HEK293T (cell line): ENCODE measurements around the gene FAM210B.

Experiments used
- CTCF ChIA-PET: fragments of 350-600 bp; formaldehyde crosslinking; extraction: SDS; loops from one replicate; lab custom pipeline; 2021; ENCODE audit warnings: antibody characterized with exemption, inconsistent platforms; lab: Yijun Ruan, JAX
- POLR2A ChIA-PET: fragments of 350-600 bp; formaldehyde crosslinking; extraction: SDS; loops from one replicate; lab custom pipeline; 2020; ENCODE audit warnings: antibody characterized with exemption, inconsistent platforms; lab: Yijun Ruan, JAX
- DNase-seq: peaks from one replicate; pipeline ENCODE4 v3.0.0; 2012; ENCODE audit warnings: mixed read lengths; ENCODE audit errors: extremely low spot score
- ARNT ChIP-seq: fragments of 450-650 bp; IDR thresholded peaks from 2 replicates; pipeline ENCODE4 v1.6.1; 2017; ENCODE audit warnings: mild to moderate bottlenecking
- BHLHE40 ChIP-seq: fragments of 450-650 bp; IDR thresholded peaks from 2 replicates; pipeline ENCODE4 v1.6.1; 2016; ENCODE audit warnings: mild to moderate bottlenecking, moderate library complexity, borderline replicate concordance
- CTBP1 ChIP-seq: fragments of 450-650 bp; IDR thresholded peaks from 2 replicates; pipeline ENCODE4 v1.6.1; 2016; ENCODE audit warnings: borderline replicate concordance
- ELF4 ChIP-seq: fragments of 450-650 bp; IDR thresholded peaks from 2 replicates; pipeline ENCODE4 v1.6.1; 2017; ENCODE audit warnings: antibody characterized with exemption
- FOXA1 ChIP-seq: fragments of 450-650 bp; IDR thresholded peaks from 2 replicates; pipeline ENCODE4 v1.6.1; 2016; ENCODE audit warnings: mild to moderate bottlenecking
- FOXK2 ChIP-seq: fragments of 450-650 bp; IDR thresholded peaks from 2 replicates; pipeline ENCODE4 v1.6.1; 2016; ENCODE audit warnings: mild to moderate bottlenecking
- FOXM1 ChIP-seq: fragments of 450-650 bp; IDR thresholded peaks from 2 replicates; pipeline ENCODE4 v1.6.1; 2017; ENCODE audit warnings: mild to moderate bottlenecking, borderline replicate concordance
- HDGF ChIP-seq: fragments of 450-650 bp; IDR thresholded peaks from 2 replicates; pipeline ENCODE4 v1.6.1; 2017; ENCODE audit warnings: antibody characterized with exemption, borderline replicate concordance
- L3MBTL2 ChIP-seq: fragments of 450-650 bp; conservative IDR thresholded peaks from 2 replicates; pipeline ENCODE4 v1.6.1; 2016; ENCODE audit warnings: mild to moderate bottlenecking
- LEF1 ChIP-seq: fragments of 450-650 bp; IDR thresholded peaks from 2 replicates; pipeline ENCODE4 v1.6.1; 2017; ENCODE audit warnings: mild to moderate bottlenecking, borderline replicate concordance
- NFRKB ChIP-seq: fragments of 450-650 bp; IDR thresholded peaks from 2 replicates; pipeline ENCODE4 v1.6.1; 2016; ENCODE audit warnings: mild to moderate bottlenecking, moderate library complexity
- SP1 ChIP-seq: fragments of 450-650 bp; IDR thresholded peaks from 2 replicates; pipeline ENCODE4 v1.6.1; 2017
- SUZ12 ChIP-seq: fragments of 450-650 bp; IDR thresholded peaks from 2 replicates; pipeline ENCODE4 v1.6.1; 2016; ENCODE audit warnings: mild to moderate bottlenecking
- TARDBP ChIP-seq: fragments of 450-650 bp; IDR thresholded peaks from 2 replicates; pipeline ENCODE4 v1.6.1; 2016
- ZNF384 ChIP-seq: fragments of 450-650 bp; IDR thresholded peaks from 2 replicates; pipeline ENCODE4 v1.6.1; 2016
- TF ChIP-seq, protein P1 (sequence below): fragments of 450-650 bp; IDR thresholded peaks from 2 replicates; pipeline ENCODE4 v1.6.1; 2016

FAM210B gene

DNA sequence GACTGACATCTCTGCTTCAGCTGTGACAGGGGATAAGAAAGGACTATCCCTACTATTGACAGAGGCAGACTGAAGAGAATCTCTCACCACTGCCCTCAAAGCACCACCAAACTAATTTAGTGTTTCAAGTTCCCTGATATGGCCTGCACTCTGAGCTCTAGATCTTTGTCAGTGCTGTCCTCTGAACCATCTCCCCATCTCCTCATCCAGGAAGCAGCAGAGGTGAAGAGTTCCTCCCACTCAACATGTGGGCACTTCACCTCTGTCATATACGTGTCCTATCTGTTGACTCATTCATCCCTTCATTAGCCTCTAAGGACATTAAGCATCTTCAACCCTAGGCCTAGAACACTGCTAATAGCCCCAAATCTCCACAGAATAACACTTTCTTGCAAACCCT lies 14.1 kb downstream of the FAM210B start:
- no peak for TF ChIP-seq ARNT
- no peak for TF ChIP-seq HDGF
- DNase-seq: no peak
- POLR2A ChIA-PET: interaction anchor here (1.4 kb wide), 1 partner anchor 19 kb away, joined by 4 read pairs; the partner anchor contains the start of genes AURKA and CSTF1
- CTCF ChIA-PET: no interaction called here

DNA sequence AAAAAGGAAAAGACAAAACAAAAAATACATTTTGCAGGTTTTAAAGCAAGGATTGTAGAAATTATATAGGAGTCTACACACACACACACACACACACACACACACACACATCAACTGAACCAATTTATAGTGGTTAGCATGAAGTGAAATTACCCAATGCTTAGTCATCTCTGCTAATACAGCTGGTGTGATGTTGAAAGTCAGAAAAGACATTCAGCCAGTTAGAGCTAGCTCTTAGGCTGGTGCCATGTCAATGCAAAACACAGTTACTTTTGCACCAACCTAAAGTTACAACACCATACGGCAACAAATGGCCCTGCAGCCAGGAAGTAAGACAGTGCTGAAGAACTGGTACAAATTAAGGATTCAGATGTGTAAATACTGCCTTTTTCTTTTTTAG lies 15.2 kb downstream of the FAM210B start:
- DNase-seq: no peak
- TF ChIP-seq, protein P1, sequence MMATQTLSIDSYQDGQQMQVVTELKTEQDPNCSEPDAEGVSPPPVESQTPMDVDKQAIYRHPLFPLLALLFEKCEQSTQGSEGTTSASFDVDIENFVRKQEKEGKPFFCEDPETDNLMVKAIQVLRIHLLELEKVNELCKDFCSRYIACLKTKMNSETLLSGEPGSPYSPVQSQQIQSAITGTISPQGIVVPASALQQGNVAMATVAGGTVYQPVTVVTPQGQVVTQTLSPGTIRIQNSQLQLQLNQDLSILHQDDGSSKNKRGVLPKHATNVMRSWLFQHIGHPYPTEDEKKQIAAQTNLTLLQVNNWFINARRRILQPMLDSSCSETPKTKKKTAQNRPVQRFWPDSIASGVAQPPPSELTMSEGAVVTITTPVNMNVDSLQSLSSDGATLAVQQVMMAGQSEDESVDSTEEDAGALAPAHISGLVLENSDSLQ: no peak
- TF ChIP-seq FOXM1 (no peak), LEF1 (no peak), ARNT (no peak), BHLHE40 (no peak), CTBP1 (no peak), ELF4 (no peak), ZNF384 (no peak), FOXA1 (no peak), L3MBTL2 (no peak), SUZ12 (no peak), NFRKB (no peak), TARDBP (no peak), HDGF (no peak), SP1 (no peak), FOXK2 (no peak)
- ChIA-PET CTCF (no interaction called here), POLR2A (no interaction called here)

DNA sequence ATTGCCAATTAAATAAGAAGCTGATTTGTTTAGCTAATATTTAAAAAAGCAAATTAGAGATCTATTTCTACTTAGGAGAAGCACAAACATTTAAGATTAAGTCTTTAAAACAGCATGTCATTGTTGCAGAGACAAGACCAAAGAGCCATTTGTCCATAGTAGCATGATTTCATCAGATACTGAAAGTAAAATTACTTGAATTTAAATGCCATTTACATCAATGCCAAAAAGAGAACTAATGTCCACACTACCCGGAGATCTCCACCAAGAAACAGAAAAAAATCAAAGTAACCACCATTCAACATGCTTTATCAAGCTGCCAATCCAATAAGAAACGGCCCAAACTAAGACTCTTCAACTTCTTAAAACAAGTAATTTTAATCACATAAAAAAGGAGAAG lies 17.6 kb downstream of the FAM210B start:
- TF ChIP-seq SP1: no peak
- no peak for TF ChIP-seq ELF4
- no peak for TF ChIP-seq CTBP1
- TF ChIP-seq ZNF384: no peak
- TF ChIP-seq, protein P1: no peak
- TF ChIP-seq SUZ12: no peak
- no peak for TF ChIP-seq FOXM1
- no peak for TF ChIP-seq HDGF
- no peak for TF ChIP-seq BHLHE40
- no peak for TF ChIP-seq LEF1
- no peak for TF ChIP-seq FOXK2
- no peak for TF ChIP-seq ARNT
- no peak for TF ChIP-seq L3MBTL2
- TF ChIP-seq NFRKB: no peak
- POLR2A ChIA-PET: interaction anchor here (1.2 to 1.5 kb wide), 2 partner anchors 16 to 18 kb away, joined by 5 to 8 read pairs; partner anchors contain the start of genes AURKA, CSTF1 and FAM210B
- CTCF ChIA-PET: no interaction called here
- no peak for DNase-seq

DNA sequence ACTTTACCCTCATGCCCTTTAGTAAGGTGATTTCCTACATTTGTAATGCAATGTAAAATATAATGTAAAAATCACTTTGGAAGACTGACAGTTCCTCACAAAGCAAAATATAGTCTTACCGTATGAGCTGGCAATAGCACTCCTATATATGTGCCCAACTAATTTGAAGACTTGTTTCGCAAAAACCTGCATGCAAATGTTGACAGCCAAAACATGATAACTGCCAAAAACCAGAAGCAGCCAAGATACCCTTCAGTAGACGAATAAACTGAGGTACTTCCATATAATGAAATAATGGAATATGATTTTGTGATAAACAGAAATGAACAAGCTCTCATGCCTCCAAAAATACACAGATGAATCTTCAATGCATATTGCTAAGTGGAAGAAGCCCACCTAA lies 19.6 kb downstream of the FAM210B start:
- POLR2A ChIA-PET: no interaction called here
- CTCF ChIA-PET: interaction anchor here (0.5 kb wide), 1 partner anchor 137 kb away, joined by 8 read pairs; no protein-coding TSS in a partner anchor

DNA sequence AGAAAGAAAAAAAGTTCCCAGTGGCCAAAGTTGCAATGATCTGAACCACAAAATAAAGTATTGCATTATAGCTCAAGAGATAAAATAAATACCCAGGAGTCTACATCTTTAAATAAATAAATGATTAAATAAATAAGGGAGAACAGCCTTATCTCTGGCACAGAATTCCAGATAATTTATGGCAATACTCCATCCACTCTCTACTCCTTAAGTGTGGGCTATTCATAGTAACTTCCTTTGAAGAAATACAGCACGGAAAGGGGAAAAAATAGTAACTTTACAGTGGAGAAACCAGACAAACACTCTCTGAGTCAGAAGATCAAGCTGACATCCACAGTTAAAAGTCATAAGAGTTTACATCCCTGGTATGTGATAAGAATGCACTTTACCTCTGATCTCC lies 21.6 kb downstream of the FAM210B start:
- DNase-seq: no peak
- TF ChIP-seq ZNF384 (no peak), SUZ12 (no peak), FOXM1 (no peak), SP1 (no peak), BHLHE40 (no peak), NFRKB (no peak), CTBP1 (no peak), LEF1 (no peak), L3MBTL2 (no peak), TARDBP (no peak), ARNT (no peak), ELF4 (no peak), FOXK2 (no peak), HDGF (no peak)
- TF ChIP-seq, protein P1: no peak
- ChIA-PET POLR2A (no interaction called here), CTCF (no interaction called here)

More for the DNA sequence above, 19.6 kb downstream of the FAM210B start:
- TF ChIP-seq NFRKB: no peak
- TF ChIP-seq, protein P1: no peak
- no peak for TF ChIP-seq CTBP1
- no peak for TF ChIP-seq SUZ12
- TF ChIP-seq ARNT: no peak
- no peak for TF ChIP-seq HDGF
- TF ChIP-seq L3MBTL2: no peak
- TF ChIP-seq ZNF384: no peak
- DNase-seq: no peak

DNA sequence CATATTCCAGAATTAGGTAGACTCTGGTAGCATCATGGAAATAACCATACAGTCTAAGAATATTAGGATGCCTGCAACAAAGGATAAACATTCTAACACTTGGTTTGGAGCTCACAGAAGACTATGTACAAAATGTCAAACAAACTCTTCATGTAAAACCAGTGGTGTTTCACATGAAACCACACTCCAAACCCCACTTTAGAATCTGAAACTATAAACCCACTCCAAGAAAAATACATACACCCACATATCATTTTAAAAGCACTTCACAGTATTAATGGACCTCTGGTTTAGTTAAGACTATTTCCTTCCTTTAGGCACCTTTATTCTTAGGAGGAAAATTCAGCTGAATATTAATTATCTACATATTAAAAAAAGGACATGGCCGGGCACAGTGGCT lies 22.7 kb downstream of the FAM210B start:
- ChIA-PET POLR2A (interaction anchor here (0.9 kb wide), 1 partner anchor 11 kb away, joined by 3 read pairs; the partner anchor contains the start of genes AURKA and CSTF1), CTCF (interaction anchor here (0.6 kb wide), 1 partner anchor 249 kb away, joined by 3 read pairs; no protein-coding TSS in a partner anchor)
- DNase-seq: no peak
- no peak for TF ChIP-seq FOXM1
- no peak for TF ChIP-seq ZNF384
- no peak for TF ChIP-seq LEF1
- no peak for TF ChIP-seq SP1
- no peak for TF ChIP-seq HDGF
- TF ChIP-seq, protein P1: no peak
- TF ChIP-seq BHLHE40: no peak
- no peak for TF ChIP-seq FOXK2
- TF ChIP-seq CTBP1: no peak
